ENCODE data around the gene GIPR.
"Not testable (repeated sequence)": the region's sequence is repeated elsewhere in the genome, so short reads cannot be mapped to it uniquely, and the experiment has no call there.

Gene GIPR

DNA sequence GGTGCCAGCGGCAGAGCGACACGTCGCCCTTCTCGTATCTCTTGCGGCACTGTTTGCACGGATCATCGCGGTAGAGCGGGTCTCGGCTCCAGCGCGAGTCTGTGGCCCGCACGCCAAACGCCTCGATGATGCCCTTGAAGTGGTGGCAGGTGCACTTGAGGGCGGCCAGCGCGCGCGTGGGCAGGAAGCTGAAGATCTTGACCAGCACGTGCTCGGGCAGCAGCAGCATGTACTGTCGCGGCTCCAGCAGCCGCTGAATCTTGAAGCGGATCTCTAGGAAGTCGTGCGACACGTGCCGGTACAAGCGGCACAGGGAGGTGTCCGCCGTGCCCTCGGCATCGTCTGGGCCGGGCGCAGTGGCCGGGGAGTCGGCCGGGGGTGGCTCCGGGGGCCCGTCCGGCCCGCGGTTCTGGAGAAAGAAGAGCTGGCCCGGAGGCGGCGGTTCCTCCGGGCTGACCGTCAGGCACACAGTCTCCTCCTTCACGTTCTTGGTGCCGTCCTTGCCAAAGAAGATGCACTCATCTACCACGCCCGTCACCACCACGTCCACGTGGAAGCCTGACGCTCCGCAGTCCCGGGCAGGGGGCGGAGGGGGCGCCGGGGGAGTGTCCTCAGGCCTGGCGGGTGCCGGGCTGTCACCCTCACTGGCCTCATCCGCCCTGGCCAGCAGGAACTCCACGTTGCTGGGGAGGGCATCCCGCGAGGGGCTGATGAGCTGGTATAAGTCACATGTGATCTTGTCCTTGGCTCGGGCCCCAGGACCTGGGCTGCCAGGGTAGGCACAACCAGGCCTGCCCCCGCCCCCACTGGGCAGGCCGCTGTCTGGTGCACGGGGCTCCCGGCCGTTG lies 44.1 kb downstream of the GIPR start:
- no peak overlapping the region for H3K4me3 ChIP-seq (ENCODE audit: low read length)
- no peak overlapping the region for H3K27ac ChIP-seq (ENCODE audit: low read depth, low read length)
- H3K36me3 ChIP-seq (ENCODE audit: control insufficient read depth, insufficient read depth, low read length), result peaks cover 2% of the 10 kb centered on the region
- H3K4me1 ChIP-seq (ENCODE audit: control insufficient read depth, insufficient read depth, low read length), result no peaks in the 10 kb centered on the region
- no peak overlapping the region for H3K9ac ChIP-seq (ENCODE audit: low read length)
- no peaks in the 10 kb centered on the region for H3K27me3 ChIP-seq (ENCODE audit: control insufficient read depth, insufficient read depth, low read length)

DNA sequence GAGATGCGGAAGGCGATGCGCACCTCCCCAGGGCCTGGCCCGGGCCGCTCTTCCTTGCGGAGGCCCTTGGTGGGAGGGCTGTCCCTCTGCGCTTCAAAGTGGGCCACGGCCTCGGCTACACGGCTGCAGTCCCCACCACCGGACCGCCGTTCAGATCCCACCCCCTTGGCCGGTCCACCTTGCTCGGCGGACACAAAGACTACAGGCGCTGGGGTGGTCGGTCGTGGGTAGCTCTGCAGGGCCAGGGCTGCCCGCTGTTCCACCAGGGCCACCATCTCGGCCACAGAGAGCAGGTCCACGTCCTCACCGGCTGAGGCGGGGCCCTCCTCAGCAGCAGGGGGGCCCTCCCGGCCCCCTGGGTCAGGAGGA lies 44.7 kb downstream of the GIPR start:
- H3K4me1 ChIP-seq (ENCODE audit: control insufficient read depth, insufficient read depth, low read length), result no peaks in the 10 kb centered on the region
- no peaks in the 10 kb centered on the region for H3K27me3 ChIP-seq (ENCODE audit: control insufficient read depth, insufficient read depth, low read length)
- H3K4me3 ChIP-seq (ENCODE audit: low read length), result no peak overlapping the region
- no peak overlapping the region for H3K9ac ChIP-seq (ENCODE audit: low read length)
- H3K36me3 ChIP-seq (ENCODE audit: control insufficient read depth, insufficient read depth, low read length), result peaks cover 2% of the 10 kb centered on the region
- H3K27ac ChIP-seq (ENCODE audit: low read depth, low read length), result no peak overlapping the region

DNA sequence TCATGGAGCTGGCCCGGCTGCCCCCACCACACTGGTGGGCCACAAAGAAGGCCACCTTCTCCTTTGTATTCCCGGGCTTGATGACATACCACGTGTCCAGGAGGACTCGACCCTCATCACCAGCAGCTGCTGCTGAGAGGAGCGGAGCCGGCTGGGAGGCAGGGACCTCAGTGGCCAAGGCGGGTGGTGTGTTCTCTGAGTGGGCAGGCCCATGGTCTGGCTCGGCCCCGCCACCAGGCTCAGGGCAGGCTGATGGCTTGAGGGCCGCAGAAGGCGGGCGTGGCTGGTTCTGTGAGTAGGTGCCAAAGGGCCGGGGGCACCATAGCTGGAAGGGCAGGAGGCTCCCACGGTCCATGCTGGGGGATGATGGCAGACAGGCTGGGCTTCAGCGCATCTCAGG lies 45.1 kb downstream of the GIPR start:
- H3K27me3 ChIP-seq (ENCODE audit: control insufficient read depth, insufficient read depth, low read length), result no peaks in the 10 kb centered on the region
- H3K27ac ChIP-seq (ENCODE audit: low read depth, low read length), result no peak overlapping the region
- H3K36me3 ChIP-seq (ENCODE audit: control insufficient read depth, insufficient read depth, low read length), result peaks cover 2% of the 10 kb centered on the region
- H3K9ac ChIP-seq (ENCODE audit: low read length), result no peak overlapping the region
- no peak overlapping the region for H3K4me3 ChIP-seq (ENCODE audit: low read length)
- peaks cover 4% of the 10 kb centered on the region for H3K4me1 ChIP-seq (ENCODE audit: control insufficient read depth, insufficient read depth, low read length)

DNA sequence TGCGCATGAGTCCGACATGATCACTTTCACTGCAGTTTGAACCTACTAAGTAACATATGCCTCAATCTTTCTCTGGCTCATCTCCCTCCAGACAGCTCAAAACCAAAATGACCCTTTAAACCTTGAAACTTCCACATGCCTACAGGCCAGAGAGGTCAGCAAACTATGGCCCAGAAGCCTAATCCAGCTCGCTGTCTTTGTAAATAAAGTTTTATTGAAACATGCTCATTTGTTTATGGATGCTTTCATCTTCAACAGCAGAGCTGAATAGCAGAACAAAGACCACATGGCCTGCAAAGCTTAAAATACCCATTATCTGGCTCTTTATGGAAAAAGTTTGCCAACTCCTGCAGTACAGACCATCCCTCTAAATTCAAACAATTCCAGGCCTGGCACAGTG lies 47.1 kb downstream of the GIPR start:
- Histone ChIP-seq H3K4me1 (ENCODE audit: control insufficient read depth, insufficient read depth, low read length) (peaks cover 7% of the 10 kb centered on the region), H3K4me3 (ENCODE audit: low read length) (no peak overlapping the region), H3K9ac (ENCODE audit: low read length) (no peak overlapping the region), H3K27me3 (ENCODE audit: control insufficient read depth, insufficient read depth, low read length) (no peaks in the 10 kb centered on the region), H3K27ac (ENCODE audit: low read depth, low read length) (no peak overlapping the region), H3K36me3 (ENCODE audit: control insufficient read depth, insufficient read depth, low read length) (peaks cover 2% of the 10 kb centered on the region)

DNA sequence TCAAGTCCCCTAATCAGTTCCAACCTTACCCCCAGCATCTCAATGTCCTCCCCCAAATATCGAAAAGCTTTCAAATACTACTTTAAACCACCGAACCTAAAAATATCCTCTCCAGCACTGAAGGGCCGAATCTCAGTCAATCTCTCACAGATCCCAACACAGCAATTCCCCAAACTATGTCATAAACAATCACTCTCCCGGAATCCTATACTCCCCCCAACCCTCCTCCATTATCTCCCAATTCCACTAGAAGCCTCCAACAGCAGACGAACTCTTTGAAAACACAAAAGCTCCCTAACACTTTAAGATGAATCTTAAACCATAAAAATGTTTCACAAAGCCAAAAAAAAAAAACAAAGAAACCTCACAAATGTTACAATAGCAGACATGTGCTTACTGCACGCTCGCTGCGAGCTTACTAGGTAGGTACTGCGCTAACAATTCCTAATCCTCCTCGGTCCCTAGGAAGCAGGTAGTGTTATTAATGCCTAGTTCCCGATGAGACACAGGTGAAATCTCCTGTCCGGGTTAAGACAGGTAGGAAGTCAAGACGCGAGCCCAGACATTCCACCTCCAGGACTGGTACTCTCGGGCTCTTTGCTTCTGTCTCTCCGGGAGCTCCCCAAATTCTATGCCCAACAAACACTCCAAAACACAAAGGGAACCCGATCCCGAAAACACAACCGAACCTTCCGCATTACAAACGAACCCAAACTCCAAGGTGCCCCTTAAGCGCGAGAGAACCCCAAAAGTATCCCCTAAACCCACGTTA lies 48.5 kb downstream of the GIPR start:
- Histone ChIP-seq H3K27ac (ENCODE audit: low read depth, low read length) (peak overlapping the region; percentile 85), H3K36me3 (ENCODE audit: control insufficient read depth, insufficient read depth, low read length) (peaks cover 2% of the 10 kb centered on the region), H3K4me1 (ENCODE audit: control insufficient read depth, insufficient read depth, low read length) (peaks cover 7% of the 10 kb centered on the region), H3K4me3 (ENCODE audit: low read length) (peak overlapping the region; percentile 82), H3K9ac (ENCODE audit: low read length) (peak overlapping the region; percentile 56), H3K27me3 (ENCODE audit: control insufficient read depth, insufficient read depth, low read length) (no peaks in the 10 kb centered on the region)

DNA sequence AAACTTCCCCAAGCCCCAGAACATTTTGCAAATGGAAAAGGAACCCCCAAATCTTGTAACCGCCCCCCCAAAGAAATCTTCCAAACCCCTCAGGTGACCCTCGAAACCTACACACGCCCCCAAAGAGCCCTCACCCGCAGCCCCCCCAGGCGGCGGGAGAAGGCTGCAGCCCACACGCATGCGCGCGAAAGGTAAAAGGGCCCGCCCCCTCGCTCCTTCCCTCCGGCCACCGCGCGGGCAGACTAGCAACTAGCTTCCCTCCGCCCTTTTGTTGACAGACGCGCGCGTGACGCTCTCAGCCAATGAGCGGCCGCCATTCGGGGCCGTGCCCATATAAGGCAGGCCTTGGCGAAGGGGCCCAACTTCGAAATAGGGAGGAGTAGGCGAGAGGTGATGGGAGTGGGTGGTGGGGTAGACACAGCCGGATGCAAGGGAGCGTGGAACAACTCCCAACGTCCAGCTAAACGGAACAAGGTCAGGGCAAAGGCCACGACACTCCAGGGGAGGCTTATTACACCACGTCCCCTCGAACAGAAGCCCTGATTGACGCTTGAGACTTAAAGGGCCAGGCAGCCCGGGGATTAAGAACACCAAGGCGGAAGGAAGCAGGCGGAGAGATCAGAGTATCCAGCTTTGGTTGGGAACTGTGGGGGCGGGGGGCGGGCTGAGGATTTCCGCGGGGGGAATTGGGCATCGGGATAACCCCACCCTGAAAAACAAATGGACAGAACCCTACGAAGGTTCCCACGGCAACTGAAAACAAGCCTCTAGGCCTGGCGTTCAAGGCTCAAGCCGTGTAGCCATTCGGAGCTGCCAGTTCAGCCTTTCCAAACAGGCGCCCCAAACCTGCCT lies 49.3 kb downstream of the GIPR start:
- peaks cover 7% of the 10 kb centered on the region for H3K4me1 ChIP-seq (ENCODE audit: control insufficient read depth, insufficient read depth, low read length)
- peak overlapping the region; percentile 82 for H3K4me3 ChIP-seq (ENCODE audit: low read length)
- peak overlapping the region; percentile 76 for H3K9ac ChIP-seq (ENCODE audit: low read length)
- peaks cover 2% of the 10 kb centered on the region for H3K36me3 ChIP-seq (ENCODE audit: control insufficient read depth, insufficient read depth, low read length)
- H3K27me3 ChIP-seq (ENCODE audit: control insufficient read depth, insufficient read depth, low read length), result no peaks in the 10 kb centered on the region
- peak overlapping the region; percentile 95 for H3K27ac ChIP-seq (ENCODE audit: low read depth, low read length)

DNA sequence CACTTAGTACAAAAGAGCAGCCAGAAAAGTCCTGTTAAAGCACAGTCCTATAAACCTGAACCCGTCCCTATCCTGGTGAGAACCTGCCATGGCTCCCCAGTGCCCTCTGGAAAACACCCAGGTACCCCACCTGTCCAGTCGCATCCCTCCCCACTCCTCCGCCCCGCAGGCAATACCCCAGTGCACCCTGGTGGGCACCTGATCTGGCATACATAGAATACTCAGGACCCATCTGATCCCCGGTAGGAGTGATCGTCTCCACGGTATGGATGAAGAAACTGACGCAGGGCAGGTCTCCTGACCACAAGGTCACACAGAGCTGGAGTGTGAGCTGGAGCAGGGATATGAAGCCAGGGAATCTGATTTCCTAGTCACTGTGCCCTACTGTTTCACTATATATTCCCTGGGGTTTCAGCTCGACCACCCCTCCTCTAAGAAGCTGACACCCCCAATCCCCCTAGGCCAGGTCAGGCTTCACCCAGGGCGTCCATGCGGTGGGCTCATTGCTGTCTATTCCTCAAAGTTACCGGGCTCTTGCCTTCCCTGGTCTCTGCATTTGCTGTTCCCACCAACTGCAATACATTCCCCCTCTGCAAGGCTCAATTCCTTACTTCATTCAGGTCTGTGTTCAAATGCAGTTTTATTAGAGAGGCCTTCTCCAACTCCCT lies 50.1 kb downstream of the GIPR start:
- Histone ChIP-seq H3K27ac (ENCODE audit: low read depth, low read length) (peak overlapping the region; percentile 95), H3K36me3 (ENCODE audit: control insufficient read depth, insufficient read depth, low read length) (no peaks in the 10 kb centered on the region), H3K27me3 (ENCODE audit: control insufficient read depth, insufficient read depth, low read length) (no peaks in the 10 kb centered on the region), H3K4me3 (ENCODE audit: low read length) (peak overlapping the region; percentile 72), H3K4me1 (ENCODE audit: control insufficient read depth, insufficient read depth, low read length) (peaks cover 7% of the 10 kb centered on the region), H3K9ac (ENCODE audit: low read length) (peak overlapping the region; percentile 76)

DNA sequence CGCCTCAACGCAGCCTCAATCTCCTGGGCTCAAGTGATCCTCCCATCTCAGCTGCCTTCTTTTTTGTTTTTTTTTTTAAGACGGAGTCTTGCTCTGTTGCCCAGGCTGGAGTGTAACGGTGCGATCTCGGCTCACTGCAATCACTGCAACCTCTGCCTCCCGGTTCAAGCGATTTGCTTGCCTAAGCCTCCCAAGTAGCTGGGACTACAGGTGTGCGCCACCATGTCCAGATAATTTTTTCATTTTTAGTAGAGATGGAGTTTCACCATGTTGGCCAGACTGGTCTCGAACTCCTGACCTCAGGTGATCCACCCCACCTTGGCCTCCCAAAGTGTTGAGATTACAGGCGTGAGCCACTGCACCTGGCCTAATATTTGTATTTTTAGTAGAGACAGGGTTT lies 52.0 kb downstream of the GIPR start:
- not testable (repeated sequence) for H3K36me3 ChIP-seq (ENCODE audit: control insufficient read depth, insufficient read depth, low read length); H3K9ac ChIP-seq (ENCODE audit: low read length); H3K27me3 ChIP-seq (ENCODE audit: control insufficient read depth, insufficient read depth, low read length); H3K4me1 ChIP-seq (ENCODE audit: control insufficient read depth, insufficient read depth, low read length); H3K27ac ChIP-seq (ENCODE audit: low read depth, low read length); H3K4me3 ChIP-seq (ENCODE audit: low read length)

DNA sequence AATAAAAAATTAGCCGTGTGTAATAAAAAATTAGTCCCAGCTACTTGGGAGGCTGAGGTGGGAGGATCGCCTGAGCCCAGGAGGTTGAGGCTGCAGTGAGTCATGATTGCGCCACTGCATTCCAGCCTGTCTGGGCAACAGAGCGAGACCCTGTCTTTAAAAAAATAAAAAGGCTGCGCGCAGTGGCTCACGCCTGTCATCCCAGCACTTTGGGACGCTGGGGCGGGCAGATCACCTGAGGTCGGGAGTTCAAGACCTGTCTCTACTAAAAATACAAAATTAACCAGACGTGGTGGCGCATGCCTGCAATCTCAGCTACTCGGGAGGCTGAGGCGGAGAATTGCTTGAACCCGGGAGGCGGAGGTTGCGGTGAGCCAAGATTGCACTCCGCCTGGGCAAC lies 60.7 kb downstream of the GIPR start:
- H3K4me1 ChIP-seq (ENCODE audit: control insufficient read depth, insufficient read depth, low read length); H3K9ac ChIP-seq (ENCODE audit: low read length); H3K4me3 ChIP-seq (ENCODE audit: low read length); H3K27ac ChIP-seq (ENCODE audit: low read depth, low read length); H3K27me3 ChIP-seq (ENCODE audit: control insufficient read depth, insufficient read depth, low read length); H3K36me3 ChIP-seq (ENCODE audit: control insufficient read depth, insufficient read depth, low read length): not testable (repeated sequence)

DNA sequence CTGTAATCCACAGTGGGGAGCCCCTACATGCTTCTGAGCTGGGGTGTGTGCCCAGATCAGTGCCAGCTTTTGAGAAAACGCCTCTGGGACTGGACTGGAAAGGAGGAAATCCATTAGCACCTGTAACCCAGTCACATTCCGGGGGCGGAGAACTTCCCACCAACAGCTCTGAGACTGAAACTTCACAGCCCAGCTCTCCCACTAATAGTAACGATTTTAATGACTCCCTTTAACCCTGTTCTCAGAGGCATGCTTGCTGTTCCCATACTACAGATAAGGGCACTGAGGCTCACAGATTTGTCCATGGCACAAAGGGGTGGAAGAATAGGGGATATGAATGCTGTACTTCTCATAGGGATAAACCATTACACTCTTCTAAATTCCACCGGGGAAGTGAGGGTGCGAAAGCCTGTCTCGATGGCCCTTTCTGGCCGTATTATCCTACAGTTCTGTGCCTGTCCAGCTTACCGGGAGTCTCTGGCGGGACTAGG lies 61.8 kb downstream of the GIPR start:
- H3K9ac ChIP-seq (ENCODE audit: low read length), result peak overlapping the region; percentile 42
- H3K4me1 ChIP-seq (ENCODE audit: control insufficient read depth, insufficient read depth, low read length), result peaks cover 8% of the 10 kb centered on the region
- peak overlapping the region; percentile 84 for H3K4me3 ChIP-seq (ENCODE audit: low read length)
- no peaks in the 10 kb centered on the region for H3K36me3 ChIP-seq (ENCODE audit: control insufficient read depth, insufficient read depth, low read length)
- H3K27ac ChIP-seq (ENCODE audit: low read depth, low read length), result peak overlapping the region; percentile 52
- H3K27me3 ChIP-seq (ENCODE audit: control insufficient read depth, insufficient read depth, low read length), result no peaks in the 10 kb centered on the region

DNA sequence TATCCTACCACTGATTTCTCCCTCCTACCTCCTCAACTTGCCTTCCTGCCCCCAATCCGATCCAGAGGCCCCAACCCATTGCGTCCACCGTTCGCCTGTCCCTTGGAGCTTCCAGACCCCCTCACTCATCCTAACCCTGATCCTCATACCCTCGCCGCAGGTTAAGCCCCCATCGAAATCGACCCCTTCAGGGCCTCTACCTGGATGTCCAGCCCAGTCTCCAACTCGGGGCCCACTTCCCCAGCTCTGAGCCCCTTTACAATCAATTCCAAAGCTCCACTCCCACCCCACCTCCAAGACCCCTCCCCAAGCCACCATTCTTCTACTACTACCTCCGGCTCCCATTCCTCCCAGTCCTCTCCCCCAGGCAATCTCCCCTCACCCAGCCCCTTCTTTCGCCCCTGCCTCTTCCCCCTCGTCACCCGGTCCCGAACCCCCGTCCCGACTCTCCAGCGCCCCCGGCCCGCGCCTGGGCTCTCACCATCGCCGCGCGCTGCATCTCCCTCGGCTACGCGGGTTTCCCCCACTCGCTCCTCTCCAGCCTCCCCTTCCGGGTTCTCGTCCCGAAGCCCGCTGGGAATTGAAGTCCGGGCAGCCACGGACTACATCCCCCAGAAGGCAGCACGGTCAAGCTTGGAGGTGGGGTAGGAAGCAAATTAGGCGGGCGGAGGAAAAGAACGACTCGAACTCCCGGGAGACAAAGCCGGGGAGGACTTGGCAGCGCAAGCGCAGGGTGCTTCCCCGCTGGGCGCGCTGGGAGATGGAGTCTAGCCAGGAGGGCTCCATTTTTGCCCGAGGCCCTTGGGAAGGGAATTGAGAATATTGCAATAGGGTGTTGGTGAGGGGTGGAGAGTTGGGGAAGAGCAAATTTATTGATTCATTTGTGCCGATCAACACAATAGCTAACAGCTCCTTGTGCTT lies 62.6 kb downstream of the GIPR start, which contains the start of gene FBXO46:
Gene FBXO46 (minus strand): TSS at position 529 of the 921 bp plus-strand sequence. CDS start 17,401 bp downstream, outside the sequence.
- Histone ChIP-seq H3K9ac (ENCODE audit: low read length) (peak within 1 kb of the TSS; percentile 42), H3K27ac (ENCODE audit: low read depth, low read length) (peak within 1 kb of the TSS; percentile 52), H3K4me1 (ENCODE audit: control insufficient read depth, insufficient read depth, low read length) (peaks cover 8% of the 10 kb centered on the region), H3K36me3 (ENCODE audit: control insufficient read depth, insufficient read depth, low read length) (no peaks in the 10 kb centered on the region), H3K27me3 (ENCODE audit: control insufficient read depth, insufficient read depth, low read length) (no peaks in the 10 kb centered on the region), H3K4me3 (ENCODE audit: low read length) (peak within 1 kb of the TSS; percentile 84)

All from rectal smooth muscle tissue (tissue), 1 donor.